HG03354 (cell line): ENCODE measurements around the gene KIF13A.

Experiments
- ATAC-seq: cut with Tn5 transposase; IDR thresholded peaks from one replicate; pipeline ENCODE4 v1.9.1; 2021; ENCODE audit warnings: mild to moderate bottlenecking; ENCODE audit not compliant: unreplicated experiment, poor library complexity, severe bottlenecking

The KIF13A gene

GRCh38 chr6:17881085-17881858, 106.2 kb downstream of the KIF13A start:
- no peak for ATAC-seq

DNA sequence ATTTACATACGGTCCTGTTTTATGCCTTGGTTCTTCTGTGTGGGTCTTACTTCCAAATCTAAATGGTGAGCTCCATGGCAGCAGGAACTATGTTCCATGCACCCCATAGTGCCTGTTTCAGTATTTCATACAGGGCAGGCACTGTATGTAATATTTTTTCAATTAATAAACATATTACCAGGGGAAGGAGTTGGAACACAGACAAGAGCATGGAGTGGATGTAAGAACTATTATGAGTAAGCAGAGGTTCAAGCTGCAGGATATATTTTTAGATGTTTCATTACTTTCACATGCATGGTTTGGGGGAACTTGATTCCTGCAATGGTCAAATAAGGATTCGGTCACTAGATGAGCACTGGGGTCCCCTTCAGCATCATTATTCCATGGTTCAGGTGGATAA, 108.3 kb downstream of the KIF13A start:
- ATAC-seq: no peak

- no peak for ATAC-seq
Measured at GRCh38 chr6:17878734-17879133, 108.7 kb downstream of the KIF13A start.

- no peak for ATAC-seq
Measured at GRCh38 chr6:17877895-17878440, 109.5 kb downstream of the KIF13A start.

DNA sequence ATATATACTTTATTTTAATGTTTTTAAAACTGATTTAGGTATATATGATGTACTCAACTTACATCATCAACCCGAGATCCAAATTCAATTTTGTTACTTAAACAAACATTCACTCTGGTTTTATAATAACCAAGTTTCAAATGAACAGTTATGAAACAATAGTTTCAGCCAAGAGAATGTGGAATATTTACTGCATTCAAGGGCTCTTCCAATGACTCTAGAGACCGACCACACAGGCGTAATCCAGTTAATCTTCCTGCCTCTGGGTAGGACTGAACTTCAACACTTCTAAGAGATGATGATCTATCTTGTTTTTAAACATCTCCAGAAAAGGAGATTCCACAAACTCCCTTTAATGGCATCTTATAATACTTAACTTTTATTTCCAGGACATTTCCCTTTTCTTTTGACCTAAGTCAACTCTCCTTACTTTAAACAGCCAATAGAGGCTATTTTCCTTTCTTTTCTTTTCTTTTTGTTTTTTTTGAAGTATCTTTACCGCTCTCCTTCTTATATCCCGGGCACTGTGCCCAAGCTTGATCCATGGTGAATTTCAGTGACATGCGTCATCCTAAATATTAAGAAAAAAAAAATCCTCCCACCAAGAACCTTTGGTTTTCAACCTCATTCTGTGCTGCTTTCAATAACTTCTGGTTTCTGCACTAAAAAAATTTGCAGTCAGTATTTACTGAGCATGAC, 110.1 kb downstream of the KIF13A start:
- no peak for ATAC-seq

- ATAC-seq: no peak
Measured at GRCh38 chr6:17874753-17875152, 112.7 kb downstream of the KIF13A start.

- ATAC-seq: no peak
Measured at GRCh38 chr6:17872908-17873307, 114.5 kb downstream of the KIF13A start.

DNA sequence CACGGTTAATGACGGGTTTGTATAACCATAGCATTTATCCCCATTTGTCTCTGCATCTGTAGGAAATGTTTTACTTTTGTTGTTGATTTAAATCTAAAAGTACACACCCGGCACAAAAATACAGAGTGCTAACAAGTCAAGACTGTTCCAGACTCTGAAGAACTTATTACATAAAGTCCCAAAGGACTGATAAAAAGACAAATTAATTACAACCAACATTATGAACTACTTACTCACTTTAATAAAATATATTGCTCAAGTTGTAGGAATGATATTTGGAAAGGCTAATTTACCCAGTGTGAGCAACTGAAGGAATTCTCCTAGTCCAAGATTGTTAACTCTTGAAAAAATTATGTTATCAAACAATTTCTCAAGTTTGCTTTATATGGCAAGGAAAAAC, 115.6 kb downstream of the KIF13A start:
- no peak for ATAC-seq

DNA sequence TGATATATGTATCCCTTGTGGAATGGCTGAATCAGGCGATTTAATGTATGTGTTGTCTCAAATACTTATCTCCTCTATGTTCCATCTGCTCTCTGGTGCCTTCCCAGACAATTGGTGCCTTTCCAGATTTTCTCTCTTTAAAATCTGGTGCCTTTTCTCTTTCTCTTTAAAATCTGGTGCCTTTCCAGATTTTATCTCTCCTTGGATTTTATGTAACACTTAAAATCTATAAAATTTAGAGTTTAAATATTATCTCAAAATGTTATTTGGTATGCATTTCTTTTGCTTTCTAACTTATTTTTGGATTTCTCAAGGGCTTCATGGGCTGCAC, 116.3 kb downstream of the KIF13A start:
- no peak for ATAC-seq

GRCh38 chr6:17870300-17871188, 116.9 kb downstream of the KIF13A start:
- no peak for ATAC-seq

GRCh38 chr6:17869753-17870050, 117.7 kb downstream of the KIF13A start:
- ATAC-seq: no peak

DNA sequence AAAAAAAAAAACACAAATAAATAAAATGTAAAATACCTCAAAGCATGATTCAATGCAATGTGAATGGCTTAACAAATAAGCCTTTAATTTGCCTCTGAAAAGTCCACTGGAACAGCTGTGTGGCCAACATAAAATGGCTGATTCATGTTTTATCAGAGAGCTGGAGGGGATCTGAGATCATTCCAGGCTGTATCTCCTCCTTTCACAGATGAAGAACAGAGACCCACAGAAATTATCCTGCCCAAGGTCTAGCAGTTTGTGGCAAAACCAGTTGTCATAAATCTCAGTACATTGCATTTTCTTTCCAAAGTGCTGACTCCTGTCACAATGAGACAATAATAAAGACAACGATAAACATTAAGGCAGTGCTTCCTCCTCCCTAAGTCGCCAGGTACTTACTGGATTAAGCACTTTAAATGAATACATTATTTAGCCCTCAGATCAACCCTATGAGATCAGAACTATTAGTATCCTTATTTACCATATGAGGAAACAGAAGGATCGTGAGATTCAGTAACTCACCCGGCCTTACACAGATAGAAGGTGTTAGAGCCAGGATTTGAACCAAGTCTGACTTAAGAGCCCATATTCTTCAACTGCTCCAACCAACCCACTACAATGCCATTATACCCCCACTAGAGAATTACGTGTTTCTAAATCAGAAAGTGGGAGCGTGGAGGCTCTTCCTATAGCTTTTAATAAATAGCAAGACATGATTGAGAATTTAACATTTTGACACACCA, 118.3 kb downstream of the KIF13A start:
- no peak for ATAC-seq

- no peak for ATAC-seq
Measured at GRCh38 chr6:17867880-17868279, 119.6 kb downstream of the KIF13A start.

- no peak for ATAC-seq
Measured at GRCh38 chr6:17866876-17867444, 120.5 kb downstream of the KIF13A start.

DNA sequence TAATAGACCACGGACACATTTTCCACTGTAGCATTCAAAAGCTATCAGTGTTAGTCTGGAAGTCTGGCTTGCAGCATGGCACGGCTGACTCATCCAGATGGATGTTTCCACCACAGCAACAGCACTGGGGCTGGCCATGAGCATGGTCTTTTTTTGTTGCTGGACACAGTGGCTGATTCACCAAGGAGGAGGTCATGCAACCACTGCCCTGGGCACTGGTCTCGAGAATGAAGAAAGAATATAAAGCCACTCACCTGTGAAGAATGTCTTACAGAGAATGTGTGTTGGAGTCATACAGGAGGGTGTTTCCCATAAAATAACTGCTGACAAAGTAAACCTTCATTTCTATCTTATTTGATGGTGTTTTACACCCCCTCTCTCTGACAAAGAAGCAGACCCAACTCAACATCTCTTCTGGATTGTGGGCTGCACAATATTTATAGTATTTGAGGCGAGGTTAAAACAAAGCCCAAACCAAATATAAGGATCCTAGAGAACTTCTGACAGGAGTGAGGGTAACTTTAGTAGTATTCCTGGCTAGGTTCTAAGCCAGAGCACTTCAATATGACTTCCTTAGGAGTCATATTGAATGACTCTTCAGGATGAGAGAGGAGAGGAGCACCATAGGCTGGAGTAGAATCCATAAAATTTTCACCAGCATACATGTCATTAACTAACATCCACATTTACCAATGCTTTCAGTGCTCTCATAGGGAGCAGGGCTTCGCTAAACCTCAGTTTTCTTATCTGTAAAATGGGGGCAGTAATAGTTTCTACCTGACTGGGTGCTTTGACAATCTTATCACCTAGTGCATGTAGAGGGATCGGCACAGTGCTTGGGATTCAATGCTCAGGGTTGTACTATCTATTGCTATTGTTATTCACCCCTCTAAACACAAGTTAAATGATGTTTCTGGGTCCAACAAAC, 121.4 kb downstream of the KIF13A start:
- no peak for ATAC-seq

DNA sequence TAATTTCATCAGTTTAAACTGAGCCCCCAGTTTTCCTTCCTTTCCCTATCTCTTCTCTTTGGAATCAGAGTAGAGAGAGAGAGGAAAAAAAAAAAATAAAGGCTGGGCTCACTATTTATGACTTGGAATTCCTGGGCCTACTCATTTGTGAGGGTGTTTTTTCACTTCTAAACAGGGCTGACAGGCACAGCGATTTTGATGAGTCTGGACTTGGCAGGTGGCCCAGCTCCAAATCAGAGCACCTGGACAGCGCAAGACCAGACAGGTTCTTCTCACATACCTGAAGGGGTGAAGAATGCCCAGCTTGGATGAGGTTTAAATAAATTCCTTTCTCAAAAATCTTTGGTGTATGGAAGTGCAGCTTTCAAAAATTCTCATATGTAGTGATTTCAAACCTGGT, 122.2 kb downstream of the KIF13A start:
- ATAC-seq: no peak

DNA sequence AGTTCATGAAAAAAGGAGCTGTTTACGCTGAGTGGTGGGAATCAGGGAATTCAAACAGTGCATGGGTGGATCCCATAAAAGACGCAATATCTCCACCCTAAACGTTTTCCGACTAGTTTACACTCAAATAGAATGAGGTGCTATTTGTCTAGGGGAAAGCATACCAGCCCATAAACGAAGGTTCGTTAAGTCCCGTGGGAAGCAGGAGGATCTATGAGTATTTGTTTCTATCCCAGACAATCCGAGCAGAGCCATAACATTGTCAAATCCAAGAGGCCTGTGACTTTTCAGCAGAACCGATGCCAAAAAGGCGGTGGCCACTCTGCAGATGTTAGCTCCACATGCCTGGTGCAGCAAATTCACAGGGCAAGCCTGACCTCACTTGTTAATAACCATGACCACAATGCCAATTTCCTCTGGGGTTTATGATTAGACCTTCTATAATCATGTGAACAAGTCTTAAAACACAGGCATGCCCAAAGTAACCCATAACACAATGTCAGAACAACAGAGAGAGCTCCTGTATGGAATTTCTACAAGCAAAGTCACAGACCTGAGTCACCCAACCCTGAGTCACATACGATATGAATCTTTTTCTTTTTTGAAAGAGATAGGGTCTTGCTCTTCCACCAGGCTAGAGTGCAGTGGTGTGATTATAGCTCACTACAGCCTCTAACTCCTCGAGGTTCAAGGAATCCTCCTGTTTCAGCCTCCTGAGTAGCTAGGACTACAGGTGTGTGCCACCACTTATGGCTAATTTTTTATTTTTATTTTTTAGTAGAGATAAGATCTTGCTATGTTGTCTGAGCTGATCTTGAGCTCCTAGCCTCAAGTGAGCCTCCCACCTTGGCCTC, 123.3 kb downstream of the KIF13A start:
- ATAC-seq: no peak

DNA sequence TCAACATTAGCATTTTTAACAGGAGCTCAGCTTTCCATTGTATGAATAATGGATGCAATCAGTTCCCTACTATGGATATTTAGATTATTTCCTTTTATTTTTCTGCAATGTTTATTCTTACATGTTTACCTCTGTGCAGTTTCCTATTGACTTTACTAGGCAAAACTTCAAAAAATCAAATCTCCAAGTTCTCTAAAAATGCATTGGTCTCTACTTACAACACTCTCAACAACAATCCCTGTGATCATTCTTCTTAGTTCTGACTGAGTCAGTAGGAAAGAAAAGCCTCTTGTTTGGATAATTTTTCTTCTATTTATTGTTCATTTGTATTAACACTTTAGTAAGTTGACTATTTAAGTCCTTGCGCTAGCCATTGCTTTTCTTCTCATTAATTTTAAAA, 126.1 kb downstream of the KIF13A start:
- no peak for ATAC-seq
